NCI-H187 treated with DMSO at 0.1 percent for 48 hours (cell line): ENCODE results near the gene GALNT9.

Experiments
- DNase-seq: peaks from one replicate; lab custom pipeline; 2025; lab: John Stamatoyannopoulos, UW

Gene GALNT9

DNA sequence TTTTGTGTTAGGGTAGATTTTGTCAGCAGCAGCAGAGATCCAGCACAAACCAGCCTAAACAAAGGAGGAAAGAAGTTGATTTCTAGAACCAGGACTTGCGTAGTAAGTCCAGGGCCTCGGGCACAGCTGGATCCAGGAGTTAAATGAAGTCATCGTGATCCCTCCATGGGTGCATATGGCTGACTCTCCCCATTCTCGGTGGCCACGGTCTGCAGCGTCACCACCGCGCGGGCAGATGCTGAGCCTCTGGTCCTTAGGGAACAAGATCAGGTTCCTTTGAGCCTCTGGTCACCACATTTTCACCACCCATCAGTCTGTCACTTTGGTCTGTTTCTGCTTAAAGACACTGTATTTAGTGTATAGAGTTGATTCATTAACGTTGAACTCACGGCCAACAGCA lies 14.8 kb upstream of the GALNT9 start:
- DNase-seq: no peak

- DNase-seq: peak; percentile 60
These were observed 14.1 kb upstream of the GALNT9 start for GRCh38 chr12:132343294-132344004.

DNA sequence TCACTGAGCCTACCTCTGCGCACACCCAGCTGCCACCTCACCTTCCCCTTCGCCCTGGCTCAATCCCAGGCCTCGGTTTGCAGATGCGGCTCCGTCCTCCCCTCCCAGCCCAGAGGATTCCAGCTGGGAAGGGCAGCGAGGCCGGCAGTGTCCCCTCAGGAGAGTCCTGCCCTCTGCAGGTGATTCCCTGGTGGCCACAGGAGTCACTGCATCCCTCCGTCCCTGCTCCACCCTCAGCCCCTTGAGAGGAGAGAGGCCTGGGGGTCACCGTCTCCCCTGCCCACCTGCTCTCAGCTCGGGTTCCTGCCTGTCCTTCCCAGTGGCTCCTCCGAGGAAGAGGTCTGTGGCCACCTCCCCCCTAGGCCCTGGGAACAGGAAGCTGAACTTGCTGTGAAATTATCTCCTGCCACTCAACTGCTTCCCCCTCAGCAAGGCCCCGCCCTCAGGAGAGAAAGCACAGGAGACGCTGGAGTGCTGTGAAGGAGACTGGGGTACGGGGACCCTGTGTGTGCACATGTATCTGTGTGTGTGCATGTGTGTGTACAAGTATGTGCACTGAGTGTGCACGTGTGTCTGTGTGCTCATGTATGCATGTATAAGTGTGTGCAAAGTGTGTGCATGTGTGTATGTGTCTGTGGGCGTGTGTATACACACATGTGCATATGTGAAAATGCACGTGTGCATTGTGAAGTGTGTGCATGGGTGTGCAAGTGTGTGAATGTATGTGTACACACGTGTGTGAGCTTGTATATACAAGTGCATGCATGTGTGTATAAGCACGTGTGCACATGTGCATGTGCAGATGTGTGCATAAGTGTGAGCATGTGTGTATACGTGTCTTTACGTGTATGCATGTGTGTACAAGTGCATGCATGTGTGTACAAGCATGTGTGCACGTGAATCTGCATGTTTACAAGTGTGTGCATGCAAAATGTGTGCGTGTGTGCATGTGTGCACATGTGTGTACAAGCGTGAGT lies 13.2 kb upstream of the GALNT9 start:
- no peak for DNase-seq

GRCh38 chr12:132341318-132342050 lies 12.1 kb upstream of the GALNT9 start:
- no peak for DNase-seq

DNA sequence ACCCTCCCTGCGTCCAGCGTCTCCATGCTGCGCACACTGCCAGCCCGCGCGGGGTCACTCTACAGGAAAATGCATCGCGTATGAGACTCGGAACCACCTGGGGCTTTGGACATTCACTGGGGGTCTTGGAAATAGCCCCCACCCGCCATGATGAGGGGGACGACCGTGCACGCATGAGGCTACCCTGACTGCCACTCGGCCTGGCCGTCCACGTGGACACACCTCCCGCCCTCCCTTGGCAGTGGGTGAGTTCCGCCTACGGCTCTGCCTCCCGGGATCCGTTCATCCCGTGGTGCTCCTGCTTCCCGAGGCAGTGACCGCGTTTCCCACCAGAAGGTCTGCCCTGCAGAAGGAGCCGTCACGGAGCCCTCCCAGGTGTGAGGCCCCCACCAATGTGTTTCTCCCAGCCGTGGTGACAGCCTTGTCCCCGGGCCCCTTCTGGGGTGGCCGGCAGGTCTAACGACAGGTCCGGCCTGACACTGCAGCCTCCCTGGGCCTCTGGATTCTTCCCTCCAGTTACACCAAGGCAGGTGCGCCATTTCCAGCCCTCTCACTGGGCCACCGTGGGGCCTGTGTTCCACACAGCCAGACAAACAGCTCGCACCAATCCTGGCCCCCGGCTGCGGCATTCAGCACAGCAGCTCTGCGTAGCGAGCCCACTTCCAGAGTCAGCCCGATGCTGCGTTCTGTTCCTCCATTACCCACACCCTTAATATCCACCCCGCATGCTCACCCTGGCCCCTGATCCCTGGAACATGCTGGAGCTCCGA lies 11.1 kb upstream of the GALNT9 start:
- DNase-seq: no peak

DNA sequence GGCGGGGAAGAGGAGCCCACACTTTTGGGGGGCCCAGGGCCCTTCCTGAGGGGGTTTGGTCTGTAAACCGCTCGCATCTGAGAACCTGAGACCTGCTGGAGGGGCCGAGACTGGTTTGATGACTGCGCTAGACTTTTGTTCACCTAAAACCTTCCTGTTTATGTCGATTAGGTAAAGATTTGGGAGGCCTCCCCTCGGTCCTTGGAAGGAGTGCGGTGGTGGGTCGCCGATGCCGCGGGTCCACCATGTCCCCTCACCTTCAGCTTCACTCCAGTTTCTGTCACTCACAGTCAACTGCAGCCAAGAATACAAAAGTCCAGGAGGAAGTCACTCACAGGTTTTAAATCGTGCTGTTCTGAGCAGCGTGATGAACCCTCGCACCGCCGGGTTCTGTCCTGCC lies 10.5 kb upstream of the GALNT9 start:
- no peak for DNase-seq

GRCh38 chr12:132338781-132339180 lies 9.4 kb upstream of the GALNT9 start:
- no peak for DNase-seq

DNA sequence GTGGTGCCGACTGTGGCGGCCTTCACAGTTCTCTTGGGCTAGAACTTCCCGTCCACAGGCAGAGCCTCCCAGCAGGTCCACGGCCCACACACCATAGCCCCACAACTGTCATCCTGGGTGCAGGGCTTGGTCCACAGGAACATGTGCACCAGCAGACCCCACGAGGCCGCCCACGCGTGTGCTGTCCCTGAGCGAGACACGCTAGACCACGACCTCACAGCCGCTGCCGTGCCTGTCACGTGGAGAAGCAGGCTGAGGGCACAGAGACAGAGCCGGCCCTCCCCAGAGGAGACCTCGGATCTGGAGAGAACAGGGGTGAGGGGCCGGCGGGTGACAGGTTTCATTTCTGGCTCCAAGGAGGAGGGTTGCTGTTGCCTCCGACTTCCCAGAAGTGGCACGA lies 8.9 kb upstream of the GALNT9 start:
- DNase-seq: no peak

DNA sequence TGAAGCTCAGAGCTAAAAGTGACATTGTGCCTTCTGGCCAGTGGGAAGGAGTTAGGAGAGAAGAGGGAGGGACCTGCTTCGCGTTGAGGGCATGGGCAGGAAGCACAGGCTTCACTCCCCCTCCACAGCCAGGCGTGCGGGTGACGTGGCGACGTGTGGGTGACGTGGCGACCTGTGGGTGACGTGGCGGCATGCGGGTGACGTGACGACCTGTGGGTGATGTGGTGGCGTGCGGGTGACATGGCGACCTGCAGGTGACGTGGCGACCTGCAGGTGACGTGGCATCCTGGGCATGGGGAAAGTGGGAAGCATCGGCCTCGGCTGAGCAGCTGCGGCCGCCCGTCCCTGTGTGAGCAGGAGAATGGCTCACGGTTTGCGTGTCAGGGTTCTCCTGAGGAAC lies 8.2 kb upstream of the GALNT9 start:
- no peak for DNase-seq

DNA sequence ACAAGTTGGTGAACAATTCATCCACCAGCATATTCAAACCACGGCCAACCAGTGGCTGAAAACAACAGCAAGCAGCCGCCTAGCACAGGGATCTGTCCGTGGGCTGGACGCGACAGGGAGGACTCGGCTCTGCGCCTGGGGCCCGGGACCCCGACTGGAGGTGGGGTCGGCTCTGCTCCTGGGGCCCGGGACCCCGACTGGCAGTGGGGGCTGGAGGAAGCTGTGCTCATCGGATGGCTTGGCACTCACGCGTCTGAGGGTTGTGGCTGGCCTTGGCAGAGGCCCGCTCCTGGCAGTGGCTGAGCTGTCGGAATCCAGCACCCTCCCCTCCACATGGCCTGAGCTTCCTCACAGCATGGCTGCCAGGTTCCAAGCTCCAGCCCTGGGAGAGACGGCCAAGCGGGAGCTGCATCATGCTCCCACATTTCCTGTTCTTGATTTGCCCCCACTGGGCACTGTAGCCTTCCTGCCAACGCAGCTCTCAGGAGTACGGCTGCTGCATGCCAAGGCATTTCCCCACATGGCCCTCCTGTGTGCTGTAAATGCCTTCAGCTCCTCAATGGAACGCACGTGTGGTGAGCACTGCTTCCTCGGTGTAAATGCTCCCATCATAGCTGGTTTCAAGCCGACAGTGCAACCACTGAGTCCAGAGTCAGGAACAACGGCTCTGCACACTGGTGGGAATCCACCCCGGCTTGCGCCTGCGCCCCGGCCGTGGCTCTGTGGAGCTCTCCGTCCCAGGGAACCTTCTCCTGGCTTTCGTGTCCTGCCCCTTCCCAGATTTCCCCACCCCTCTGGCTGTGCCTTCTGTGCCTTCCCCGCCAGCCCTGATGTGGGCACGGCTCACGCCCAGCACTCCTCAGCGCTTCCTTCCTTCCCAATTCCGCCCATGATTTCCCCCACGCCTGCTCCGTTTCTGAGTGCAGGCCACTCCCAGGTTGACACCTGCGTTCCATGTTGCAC lies 7.3 kb upstream of the GALNT9 start:
- DNase-seq: no peak

GRCh38 chr12:132335179-132335756 lies 5.9 kb upstream of the GALNT9 start:
- DNase-seq: no peak

GRCh38 chr12:132333766-132334165 lies 4.4 kb upstream of the GALNT9 start:
- DNase-seq: no peak

- DNase-seq: no peak
These were observed 3.9 kb upstream of the GALNT9 start for GRCh38 chr12:132333273-132333672.

- no peak for DNase-seq
These were observed 1.1 kb upstream of the GALNT9 start for GRCh38 chr12:132330549-132330881.

DNA sequence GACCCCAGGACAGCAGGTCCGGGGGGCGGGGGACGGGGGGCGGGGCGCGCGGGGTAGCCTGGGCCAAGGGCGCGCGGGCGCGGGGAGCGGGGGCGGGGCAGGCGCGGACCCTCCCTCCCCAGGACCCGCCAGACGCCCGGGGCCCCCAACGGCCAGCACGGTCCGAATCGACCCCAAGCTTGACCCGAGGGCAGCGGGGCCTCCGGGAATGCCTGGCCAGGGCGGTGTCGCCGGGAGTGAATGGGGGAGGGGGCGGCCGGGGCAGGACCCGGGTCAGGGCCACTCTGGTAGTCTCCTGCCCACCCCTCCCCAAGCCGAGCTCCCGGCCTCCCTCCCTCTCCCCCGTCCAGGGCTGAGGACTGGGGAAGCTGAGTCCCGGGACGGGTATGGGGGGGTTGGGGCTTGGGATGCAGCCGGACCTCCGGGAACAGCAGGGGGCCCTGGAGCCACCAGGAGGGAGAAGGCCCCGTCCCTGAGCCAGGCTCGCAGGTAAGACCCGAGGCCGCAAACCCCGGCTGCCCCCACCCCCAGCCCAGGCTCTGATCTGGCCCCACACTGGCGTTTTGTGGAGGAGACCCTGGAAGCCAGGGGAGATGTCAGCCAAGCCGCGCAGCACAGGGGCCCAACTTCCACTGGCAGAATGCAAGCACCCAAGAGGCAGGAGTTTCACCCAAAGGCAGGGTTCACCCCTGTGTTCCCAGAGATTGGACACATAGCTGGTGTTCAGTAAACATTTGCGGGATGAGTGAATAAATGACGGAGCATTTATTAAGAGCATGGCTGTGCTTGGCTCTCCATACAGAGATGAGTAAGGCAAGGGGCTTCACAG lies 545 bp upstream of the GALNT9 start:
- DNase-seq: no peak

DNA sequence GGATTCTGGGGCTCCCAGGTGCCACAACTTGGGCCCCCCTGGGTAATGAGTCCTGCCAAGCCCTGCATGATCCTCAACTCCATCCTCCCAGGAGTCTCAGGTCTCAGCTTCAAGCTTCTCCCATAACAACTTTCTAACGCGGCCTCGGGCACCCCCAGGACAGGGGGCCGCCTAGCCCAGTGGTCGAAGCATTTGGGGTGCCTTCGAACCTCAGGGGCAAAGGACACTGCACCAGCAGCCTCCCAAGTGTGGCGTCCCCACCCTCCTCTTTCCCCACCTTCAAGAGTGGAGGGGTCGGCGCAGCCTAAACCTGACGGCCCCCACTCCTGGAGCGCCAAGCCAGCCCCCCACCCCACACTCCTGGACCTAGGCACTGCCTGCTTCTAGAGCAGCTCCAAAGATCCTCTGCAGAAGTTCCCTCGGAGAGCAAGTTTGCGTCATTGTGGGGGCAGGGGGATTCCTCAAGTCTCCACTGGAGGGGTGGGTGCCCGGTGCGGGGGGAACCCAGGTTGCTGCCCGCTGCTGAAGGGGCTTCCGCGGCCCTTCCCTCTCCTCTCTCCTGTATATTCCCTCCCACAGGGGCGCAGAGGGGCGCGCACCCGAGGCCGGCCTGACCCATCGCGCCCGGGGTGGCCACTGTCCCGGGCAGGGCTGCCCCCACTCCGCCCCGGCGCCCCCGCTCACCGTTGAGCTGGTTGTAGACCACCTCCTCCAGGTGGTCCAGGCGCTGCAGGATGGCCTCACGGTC lies 933 bp downstream of the GALNT9 start:
- DNase-seq: no peak

DNA sequence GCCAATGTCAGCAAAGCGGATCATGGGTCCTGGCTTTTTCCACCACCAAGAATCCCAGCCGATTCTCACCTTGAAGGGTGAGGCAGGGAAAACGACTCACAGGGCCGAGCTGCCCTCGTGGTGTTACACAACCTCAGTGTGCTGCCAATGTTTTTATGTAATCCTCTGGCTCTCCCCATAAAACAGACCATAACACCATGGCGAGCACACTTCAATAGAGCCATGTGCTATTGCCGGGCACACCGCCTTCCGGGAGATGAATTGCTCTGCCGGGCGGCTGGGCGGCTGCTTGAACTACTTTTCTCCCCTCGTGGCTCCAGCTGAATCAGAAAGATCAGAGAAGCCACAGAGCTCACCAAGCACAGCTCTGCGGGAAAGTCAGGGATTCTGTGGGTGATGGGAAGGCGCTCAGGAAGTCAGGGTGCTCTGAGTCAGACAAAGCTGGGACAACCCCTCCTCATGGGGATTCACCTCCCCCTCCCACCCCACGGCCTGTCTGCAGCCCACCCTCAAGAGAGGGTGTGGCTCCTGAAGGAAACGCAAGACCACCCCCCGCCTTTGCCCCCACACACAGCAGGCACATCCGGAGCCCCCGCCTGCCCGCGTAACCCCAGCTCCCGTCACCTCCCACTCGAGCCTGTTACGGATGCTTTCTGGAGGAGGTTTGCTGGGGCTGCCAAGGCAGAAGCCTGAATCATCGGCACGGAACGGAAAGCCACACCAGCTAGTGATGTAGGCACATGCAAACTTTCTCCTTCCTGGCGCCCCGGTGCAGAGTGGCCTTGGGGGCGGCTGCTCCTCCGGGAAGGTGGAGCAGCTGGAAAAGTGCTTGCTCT lies 1.8 kb downstream of the GALNT9 start:
- no peak for DNase-seq

DNA sequence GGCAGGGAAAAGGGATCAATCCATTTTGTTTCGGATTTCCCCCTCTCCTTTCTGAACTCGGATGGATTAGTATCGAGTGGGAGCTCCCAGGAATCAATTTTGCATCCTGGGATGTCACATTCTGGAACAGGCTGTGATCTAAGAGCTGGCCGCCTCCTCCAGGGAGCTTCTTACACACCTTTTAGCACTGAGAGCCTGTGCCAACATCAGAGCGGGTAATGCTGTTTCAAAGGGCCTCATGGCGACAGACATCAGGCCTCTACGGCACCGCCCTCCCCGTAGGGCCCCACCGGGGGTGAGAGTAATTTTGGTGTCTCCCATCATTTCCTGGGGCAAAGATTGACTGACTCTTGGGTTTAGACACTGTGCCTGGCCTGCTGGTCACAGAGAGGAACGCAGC lies 2.7 kb downstream of the GALNT9 start:
- no peak for DNase-seq
